HG02884 (cell line): Measurements from ENCODE around the gene DYNLT5.
"Not testable (repeated sequence)": the region's sequence is repeated elsewhere in the genome, so short reads cannot be mapped to it uniquely, and the experiment has no call there.

Source experiments
- ATAC-seq: cut with Tn5 transposase; IDR thresholded peaks from one replicate; pipeline ENCODE4 v1.9.1; 2021; ENCODE audit warnings: mild to moderate bottlenecking, moderate library complexity; ENCODE audit not compliant: unreplicated experiment

Gene DYNLT5

GRCh38 chr1:66752000-66752592 is at the start of gene DYNLT5:
TSS of gene DYNLT5 (plus strand) at chr1:66752459. CDS start at chr1:66754659, 2,200 bp downstream.
- ATAC-seq, result peak; percentile 47

GRCh38 chr1:66704177-66704875 is 47.9 kb upstream of the DYNLT5 start:
- ATAC-seq, result no peak

DNA sequence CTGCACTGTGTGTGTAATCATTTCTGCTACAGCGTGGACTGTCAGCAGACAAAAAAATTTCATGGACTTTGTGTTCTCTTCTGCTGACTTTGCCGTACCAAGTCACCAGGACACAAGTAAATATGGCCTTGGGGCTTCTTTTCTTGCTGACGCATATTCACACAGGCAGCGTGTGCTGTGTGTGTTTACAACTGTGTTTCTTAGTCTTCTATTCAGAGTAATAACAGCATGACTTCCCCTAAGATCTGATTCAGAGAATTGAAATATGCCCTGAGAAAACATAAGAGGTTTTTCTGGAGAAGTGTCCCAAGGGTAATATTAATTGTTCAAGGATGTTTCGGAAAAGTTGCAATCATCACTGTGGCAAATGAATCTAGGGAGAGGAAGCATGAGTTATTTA is 47.1 kb upstream of the DYNLT5 start:
- no peak for ATAC-seq

DNA sequence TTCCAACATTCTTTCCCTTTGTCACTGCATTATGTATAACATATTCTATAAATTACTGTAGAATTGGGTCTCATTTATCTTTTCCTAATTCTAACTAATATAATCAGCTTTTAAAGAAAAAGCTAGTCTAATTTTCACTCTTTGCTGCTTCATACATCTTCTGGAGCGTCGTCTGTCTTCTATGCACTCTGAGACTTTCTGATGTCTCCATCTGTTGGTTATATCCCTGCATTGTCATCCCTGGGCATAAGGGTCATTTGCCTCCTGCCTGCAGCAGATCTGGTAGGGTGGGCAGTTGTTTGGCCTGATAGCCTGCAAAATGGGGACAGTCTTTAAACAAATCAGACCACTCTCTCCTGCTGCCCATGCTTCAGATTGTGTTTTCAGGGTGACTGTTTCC is 40.8 kb upstream of the DYNLT5 start:
- ATAC-seq, result no peak

DNA sequence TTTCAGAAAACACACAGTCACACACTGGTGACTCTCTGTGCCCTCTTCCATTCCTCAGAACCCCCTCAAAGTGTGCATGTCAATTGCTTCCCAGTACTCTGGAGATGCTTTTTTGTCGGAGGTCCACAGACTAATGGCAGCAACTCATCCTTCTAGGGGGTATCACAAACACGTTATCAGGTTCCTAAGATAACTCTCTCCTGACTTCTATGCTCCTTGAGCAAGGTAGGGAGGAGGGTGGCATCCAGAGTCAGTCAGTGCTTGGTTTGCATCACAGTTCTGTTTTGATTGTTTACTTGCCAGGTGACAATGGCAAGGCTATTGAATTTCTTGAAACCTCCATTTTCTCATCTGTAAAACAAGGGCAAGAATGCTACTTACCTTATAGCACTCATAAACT is 39.4 kb upstream of the DYNLT5 start:
- no peak for ATAC-seq

DNA sequence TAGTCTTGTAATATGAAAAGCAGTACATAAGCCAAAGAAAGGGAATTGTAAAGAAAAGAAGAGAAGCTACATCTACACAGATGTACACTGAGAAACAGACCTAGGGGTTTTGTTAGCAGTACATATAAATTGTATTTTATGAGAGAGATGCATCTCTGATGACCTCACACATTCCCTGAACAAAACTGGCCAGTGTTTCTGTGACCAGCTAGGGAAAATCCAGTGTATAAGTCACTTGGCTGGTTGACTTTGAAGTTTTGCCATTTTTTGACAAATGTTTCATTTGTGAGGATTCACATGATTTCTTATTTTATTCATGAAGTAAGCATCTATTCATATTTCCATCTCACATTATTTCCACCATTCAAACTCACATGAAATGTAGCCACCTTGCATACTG is 28.3 kb upstream of the DYNLT5 start:
- ATAC-seq, result no peak

DNA sequence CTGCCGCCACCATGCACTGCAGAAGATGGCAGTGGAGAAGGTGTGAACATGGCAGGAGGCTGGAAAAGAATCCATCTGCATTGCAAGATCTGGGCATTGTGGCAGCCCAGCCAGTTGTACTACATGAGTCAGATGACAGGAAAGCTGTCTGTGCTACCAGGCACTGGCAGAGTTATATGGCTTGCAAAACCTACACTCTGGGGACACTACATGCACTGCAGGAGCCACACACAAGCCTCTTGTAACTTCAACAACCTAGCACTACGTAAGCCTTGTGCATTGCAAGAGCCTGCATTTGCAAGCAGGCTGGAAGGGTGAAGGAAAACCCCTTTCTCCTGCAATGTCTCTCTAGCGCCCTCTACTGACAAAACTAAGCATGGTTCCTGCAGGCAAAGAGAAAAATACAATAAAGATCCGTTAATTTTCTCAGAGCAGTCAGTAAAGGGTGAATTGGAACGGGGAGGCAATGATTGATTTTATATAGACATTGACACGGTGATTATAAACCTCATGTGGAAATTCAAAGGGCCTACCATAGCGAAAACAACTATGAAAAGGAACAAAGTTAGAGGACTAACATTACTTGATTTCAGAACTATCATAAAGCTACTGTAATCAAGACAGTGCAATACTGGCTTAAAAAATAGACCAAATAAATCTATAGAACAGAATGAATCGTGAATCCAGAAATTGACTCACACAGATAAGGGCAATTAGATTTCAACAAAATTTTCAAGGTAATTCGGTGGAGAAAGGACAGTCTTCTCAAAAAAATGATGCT is 26.2 kb upstream of the DYNLT5 start:
- peak; percentile 87 for ATAC-seq

- ATAC-seq, result no peak
Measured at GRCh38 chr1:66728021-66728420, 24.2 kb upstream of the DYNLT5 start.

- ATAC-seq, result not testable (repeated sequence)
Measured at GRCh38 chr1:66728716-66729115, 23.5 kb upstream of the DYNLT5 start.

GRCh38 chr1:66729119-66729518 is 23.1 kb upstream of the DYNLT5 start:
- no peak for ATAC-seq

DNA sequence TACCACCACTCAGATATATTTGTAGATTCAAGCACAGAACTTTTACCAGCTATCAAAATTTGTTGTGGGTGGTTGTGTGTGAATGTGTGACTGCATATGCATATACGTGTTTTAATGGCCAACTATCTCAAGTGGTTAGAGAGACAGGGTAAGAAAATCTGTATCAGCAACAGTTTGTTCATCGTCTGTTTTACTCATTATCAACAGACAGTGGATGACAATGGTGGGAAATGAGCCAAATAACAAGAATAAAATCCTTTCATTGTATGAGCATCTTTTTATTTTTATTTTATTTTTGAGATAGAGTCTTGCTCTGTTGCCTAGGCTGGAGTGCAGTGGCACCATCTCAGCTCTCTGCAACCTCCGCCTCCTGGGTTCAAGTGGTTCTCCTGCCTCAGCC is 22.7 kb upstream of the DYNLT5 start:
- ATAC-seq, result no peak

- no peak for ATAC-seq
Measured at GRCh38 chr1:66730462-66730861, 21.8 kb upstream of the DYNLT5 start.

- no peak for ATAC-seq
Measured at GRCh38 chr1:66731170-66731865, 20.9 kb upstream of the DYNLT5 start.

DNA sequence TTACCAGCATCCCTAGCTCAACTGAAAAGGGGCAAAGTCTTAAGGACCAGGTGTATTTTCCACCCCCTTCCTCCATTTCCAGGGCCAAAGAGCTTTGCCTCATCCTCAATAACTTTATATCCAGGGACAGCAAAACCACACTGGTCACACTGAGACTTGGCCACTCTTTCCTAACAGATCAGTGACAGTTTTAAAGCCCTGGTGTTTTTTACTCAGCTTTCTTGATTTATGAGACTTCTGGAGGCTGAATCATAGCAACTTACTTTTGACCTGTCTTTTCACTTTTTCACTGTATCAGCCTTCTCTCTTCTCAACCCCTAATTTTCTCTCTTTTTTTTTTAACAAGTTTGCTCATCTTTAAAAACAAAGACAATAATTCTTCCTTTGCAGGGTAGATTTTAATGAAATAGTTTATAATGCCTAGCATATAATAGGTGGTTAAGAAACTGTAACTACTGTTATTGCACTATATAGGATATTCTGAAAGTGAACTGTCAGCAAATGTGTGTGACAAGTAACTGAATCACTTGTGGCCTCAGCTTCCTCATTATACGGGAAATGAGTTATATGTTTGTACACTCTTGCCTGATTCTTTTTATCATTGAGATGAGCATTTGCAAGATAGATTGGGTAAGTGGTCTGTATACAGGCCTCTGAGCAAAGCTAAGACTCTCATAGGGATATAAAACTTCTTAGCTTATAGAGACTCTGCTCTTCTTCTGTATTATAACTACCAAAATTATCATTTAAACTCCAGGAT is 19.7 kb upstream of the DYNLT5 start:
- ATAC-seq, result peak; percentile 66

- no peak for ATAC-seq
Measured at GRCh38 chr1:66733348-66734017, 18.8 kb upstream of the DYNLT5 start.

GRCh38 chr1:66734531-66734930 is 17.7 kb upstream of the DYNLT5 start:
- not testable (repeated sequence) for ATAC-seq

- no peak for ATAC-seq
Measured at GRCh38 chr1:66737836-66738235, 14.4 kb upstream of the DYNLT5 start.

GRCh38 chr1:66739401-66740157 is 12.7 kb upstream of the DYNLT5 start:
- ATAC-seq, result peak; percentile 68

- no peak for ATAC-seq
Measured at GRCh38 chr1:66745451-66745850, 6.8 kb upstream of the DYNLT5 start.
